Measurements from ENCODE around the gene CADM2. TPM values are rescaled to one million over a fixed set of nuclear protein-coding genes. Genes with fewer than 3 reads are reported as not detected.
A peak's percentile ranks its signal among the peaks of the same experiment; 100 is the strongest.

CADM2 gene
- total and polyA plus RNA-seq, 2 experiments from 2014 or later, result 0.15 to 0.40 TPM

GRCh38 chr3:85304360-85304964 lies 345.7 kb downstream of the CADM2 start:
- no peak overlapping the region for H3K4me3 ChIP-seq
- no peaks in the 10 kb centered on the region for H3K36me3 ChIP-seq
- DNase-seq (ENCODE audit: low read depth in 1 of 2, low spot score in 1 of 2), result peak in 1 of 2 donors; percentile 7
- no peaks in the 10 kb centered on the region for H3K4me1 ChIP-seq (ENCODE audit: low read depth)
- TF ChIP-seq CTCF (IDR thresholded peaks at IDR 0.05; ENCODE audit: low read depth, low read length), result no peak
- H3K27ac ChIP-seq, result no peak overlapping the region
- H3K9me3 ChIP-seq (ENCODE audit: low read depth), result no peaks in the 10 kb centered on the region
- no peaks in the 10 kb centered on the region for H3K27me3 ChIP-seq

DNA sequence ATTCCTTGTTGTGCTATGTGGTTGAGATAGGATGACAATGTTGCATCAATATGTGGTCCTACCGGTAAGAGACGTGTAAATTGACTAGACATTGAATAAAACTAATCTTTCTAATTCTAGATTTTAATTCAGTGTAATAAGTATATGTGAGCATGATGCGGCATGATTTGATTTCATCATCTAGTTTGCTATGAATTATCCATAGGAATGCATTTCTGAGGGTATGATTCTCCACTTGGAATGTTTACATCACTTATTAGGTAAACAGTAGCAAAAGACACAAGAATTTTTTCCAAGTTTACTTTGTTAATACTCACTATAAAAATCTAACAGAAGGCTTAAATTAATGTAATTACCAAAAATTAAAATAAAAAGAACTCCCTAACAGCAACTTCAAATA lies 353.5 kb downstream of the CADM2 start:
- no peak overlapping the region for H3K27ac ChIP-seq
- no peak for DNase-seq (ENCODE audit: low read depth in 1 of 2, low spot score in 1 of 2)
- TF ChIP-seq CTCF (IDR thresholded peaks at IDR 0.05; ENCODE audit: low read depth, low read length), result no peak
- H3K27me3 ChIP-seq, result no peaks in the 10 kb centered on the region
- H3K36me3 ChIP-seq, result no peaks in the 10 kb centered on the region
- H3K9me3 ChIP-seq (ENCODE audit: low read depth), result no peaks in the 10 kb centered on the region
- H3K4me3 ChIP-seq, result no peak overlapping the region
- H3K4me1 ChIP-seq (ENCODE audit: low read depth), result no peaks in the 10 kb centered on the region

DNA sequence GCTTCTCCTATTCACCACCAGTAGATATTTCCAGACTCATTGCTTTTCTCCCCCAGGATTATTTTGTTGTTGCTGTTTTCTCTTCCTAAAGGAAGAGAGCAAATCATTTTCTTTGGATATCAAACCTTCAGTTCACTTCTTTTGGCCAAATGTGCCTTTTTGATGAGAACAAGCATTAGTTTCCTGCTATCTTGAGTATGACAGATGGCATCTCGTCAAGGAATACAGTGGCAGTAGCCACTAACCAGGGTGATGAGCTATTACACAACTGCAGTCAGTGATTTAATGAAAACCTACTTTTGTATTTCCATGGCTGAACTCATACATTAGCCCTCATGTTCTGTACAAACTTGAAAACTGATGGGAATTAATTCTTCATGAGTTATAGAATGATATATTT lies 354.6 kb downstream of the CADM2 start:
- no peaks in the 10 kb centered on the region for H3K9me3 ChIP-seq (ENCODE audit: low read depth)
- no peak overlapping the region for H3K4me3 ChIP-seq
- H3K4me1 ChIP-seq (ENCODE audit: low read depth), result no peaks in the 10 kb centered on the region
- H3K27me3 ChIP-seq, result no peaks in the 10 kb centered on the region
- no peaks in the 10 kb centered on the region for H3K36me3 ChIP-seq
- H3K27ac ChIP-seq, result no peak overlapping the region
- no peak for TF ChIP-seq CTCF (IDR thresholded peaks at IDR 0.05; ENCODE audit: low read depth, low read length)
- DNase-seq (ENCODE audit: low read depth in 1 of 2, low spot score in 1 of 2), result no peak

- Histone ChIP-seq H3K27me3 (no peaks in the 10 kb centered on the region), H3K27ac (no peak overlapping the region), H3K9me3 (ENCODE audit: low read depth) (no peaks in the 10 kb centered on the region), H3K4me3 (no peak overlapping the region), H3K4me1 (ENCODE audit: low read depth) (no peaks in the 10 kb centered on the region), H3K36me3 (no peaks in the 10 kb centered on the region)
- DNase-seq (ENCODE audit: low read depth in 1 of 2, low spot score in 1 of 2), result no peak
- no peak for TF ChIP-seq CTCF (IDR thresholded peaks at IDR 0.05; ENCODE audit: low read depth, low read length)
Measured at GRCh38 chr3:85316252-85316651, 357.5 kb downstream of the CADM2 start.

- no peaks in the 10 kb centered on the region for H3K27me3 ChIP-seq
- no peaks in the 10 kb centered on the region for H3K36me3 ChIP-seq
- no peak overlapping the region for H3K4me3 ChIP-seq
- no peaks in the 10 kb centered on the region for H3K4me1 ChIP-seq (ENCODE audit: low read depth)
- no peak for DNase-seq (ENCODE audit: low read depth in 1 of 2, low spot score in 1 of 2)
- H3K9me3 ChIP-seq (ENCODE audit: low read depth), result no peaks in the 10 kb centered on the region
- TF ChIP-seq CTCF (IDR thresholded peaks at IDR 0.05; ENCODE audit: low read depth, low read length), result no peak
- no peak overlapping the region for H3K27ac ChIP-seq
Measured at GRCh38 chr3:85321892-85322291, 363.1 kb downstream of the CADM2 start.
